ENCODE data around the gene KCNG2.

Gene KCNG2

DNA sequence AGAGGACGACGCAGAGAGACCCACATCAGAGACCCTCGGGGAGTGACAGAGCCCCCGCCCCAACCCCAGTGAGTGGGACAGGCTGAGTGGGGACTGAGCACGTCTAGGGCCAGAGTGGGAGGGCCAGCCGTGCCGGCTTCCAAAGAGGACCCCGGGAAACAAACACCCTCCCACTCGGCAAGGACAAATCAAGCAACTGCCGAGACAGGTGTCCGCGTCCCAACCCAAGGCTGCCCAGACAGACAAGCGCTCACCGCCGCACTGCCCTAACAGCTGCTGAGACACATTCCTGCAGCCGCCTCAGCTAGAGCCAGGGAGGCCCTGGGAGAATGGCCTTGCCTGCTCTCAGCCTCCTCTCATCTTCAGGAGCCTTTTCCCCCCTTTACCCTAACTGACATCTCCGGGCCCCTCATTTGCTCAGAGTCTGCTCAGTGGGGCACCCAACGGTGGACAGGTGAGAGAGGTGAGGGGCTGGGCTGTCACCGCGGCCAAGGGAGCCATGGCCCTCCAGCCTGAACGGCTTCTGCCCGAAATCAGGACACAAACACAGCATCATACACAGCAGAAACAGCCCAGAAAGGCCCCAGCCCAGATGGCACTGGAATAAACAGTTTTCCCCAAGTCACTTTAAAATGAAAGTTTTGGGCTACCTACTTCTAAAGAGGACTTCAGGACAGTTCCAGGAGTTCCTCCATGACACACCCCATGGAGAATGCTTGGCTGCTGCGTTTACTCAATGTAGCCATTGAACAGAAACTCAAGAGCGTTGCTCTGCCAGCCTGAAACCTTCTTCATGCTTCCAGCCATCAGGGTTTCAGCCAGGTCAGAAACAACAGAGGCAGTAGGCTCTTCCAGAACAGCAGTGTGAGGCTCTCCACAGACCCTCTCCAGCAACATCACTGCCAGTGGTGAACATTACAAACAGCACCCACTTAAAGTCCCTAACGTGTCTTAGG lies 130.1 kb downstream of the KCNG2 start:
- no peak for FAIRE-seq

DNA sequence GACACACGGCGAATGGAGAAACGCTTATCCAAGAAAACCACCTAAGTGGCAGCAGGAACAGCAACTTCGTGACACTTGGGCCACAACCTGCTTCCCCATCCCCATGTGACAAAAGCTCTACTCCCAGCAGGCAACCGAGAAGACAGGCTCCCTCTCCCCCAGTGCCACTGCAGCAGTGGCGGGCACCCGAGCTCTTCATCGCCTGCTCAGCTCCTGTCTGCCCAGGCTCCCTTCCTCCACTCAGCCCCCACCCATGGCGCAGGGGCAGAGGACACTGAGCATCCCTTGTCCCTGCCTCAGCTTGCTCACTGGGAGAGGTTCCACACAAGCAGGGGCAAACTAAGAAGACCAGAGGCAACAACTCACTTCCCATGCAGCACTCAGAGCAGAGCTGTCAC lies 130.8 kb downstream of the KCNG2 start:
- FAIRE-seq = no peak

DNA sequence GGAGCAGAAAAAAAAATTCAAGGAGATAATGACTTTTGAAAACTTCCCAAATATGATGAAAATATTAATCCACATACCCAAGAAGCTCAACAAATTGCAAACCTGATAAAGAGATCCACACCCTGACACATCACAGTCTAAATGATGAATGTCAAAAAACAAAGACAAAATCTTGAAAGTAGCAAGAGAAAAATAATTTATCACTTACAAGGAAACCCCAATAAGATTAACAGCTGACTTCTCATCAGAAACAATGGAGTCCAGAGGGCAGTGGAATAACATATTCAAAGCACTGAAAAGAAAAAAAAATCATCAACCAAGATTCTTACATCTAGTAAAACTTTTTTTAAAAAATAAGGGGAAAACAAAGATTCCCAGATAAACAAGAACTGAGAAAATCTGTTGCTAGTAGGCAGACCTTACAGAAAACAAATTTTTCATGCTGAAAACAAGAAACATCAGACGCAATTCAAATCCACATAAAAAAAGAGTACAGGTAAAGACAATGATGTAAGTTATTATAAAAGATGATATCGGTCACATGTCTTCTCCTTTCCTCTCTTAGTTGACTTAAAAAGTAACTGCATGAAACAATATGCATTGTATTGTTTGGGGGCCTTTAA lies 132.4 kb downstream of the KCNG2 start:
- FAIRE-seq = peak; percentile 77

DNA sequence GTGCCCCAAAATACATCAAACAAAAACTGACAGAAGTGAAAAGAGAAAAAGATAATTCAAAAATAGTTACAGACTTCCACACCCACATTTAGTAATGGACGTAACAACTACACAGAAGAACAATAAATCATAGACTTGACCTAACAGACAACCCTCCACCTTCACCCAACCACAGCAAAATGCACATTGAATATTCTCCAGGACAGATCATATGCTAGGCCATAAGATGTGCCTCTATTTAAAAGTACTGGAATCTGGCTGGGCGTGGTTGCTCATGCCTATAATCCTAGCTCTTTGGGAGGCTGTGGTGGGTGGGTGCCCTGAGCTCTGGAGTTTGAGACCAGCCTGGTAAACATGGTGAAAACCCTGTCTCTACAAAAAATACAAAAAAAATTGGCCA lies 133.7 kb downstream of the KCNG2 start:
- FAIRE-seq = no peak

DNA sequence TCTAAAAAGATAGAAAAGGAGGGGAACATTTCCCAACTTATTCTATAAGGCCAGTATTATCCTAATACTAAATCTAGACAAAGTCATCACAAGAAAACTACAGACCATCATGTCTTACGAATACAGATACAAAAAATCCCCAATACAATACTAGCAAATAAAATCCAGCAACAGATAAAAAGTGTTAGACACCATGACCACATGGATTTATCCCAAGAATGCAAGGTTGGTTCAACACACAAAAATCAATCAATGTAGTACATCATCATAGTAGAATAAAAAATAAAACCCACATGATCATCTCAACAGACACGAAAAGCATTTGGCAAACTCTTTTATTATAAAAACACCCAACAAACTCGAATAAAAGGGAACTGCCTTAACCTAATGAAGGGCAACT lies 135.2 kb downstream of the KCNG2 start:
- FAIRE-seq = peak; percentile 36

DNA sequence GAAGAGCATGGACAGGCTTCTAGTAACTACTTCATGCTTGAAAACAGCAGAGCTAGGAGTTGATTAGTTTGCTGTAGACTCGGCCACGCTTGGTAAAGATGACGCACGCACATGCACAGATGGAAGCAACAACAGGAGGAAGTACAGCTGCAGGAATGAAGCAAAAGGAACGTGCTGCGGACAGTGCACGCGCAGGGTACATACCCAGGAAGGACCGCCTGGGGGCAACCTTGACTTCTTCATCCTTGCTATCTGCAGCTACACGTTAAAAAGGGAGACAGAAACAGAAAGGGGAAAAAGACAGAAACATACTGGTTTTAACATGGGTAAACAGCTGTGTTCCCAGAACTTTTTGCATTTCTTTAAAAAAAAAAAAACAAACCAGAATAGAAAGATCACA lies 136.0 kb downstream of the KCNG2 start:
- no peak for FAIRE-seq

DNA sequence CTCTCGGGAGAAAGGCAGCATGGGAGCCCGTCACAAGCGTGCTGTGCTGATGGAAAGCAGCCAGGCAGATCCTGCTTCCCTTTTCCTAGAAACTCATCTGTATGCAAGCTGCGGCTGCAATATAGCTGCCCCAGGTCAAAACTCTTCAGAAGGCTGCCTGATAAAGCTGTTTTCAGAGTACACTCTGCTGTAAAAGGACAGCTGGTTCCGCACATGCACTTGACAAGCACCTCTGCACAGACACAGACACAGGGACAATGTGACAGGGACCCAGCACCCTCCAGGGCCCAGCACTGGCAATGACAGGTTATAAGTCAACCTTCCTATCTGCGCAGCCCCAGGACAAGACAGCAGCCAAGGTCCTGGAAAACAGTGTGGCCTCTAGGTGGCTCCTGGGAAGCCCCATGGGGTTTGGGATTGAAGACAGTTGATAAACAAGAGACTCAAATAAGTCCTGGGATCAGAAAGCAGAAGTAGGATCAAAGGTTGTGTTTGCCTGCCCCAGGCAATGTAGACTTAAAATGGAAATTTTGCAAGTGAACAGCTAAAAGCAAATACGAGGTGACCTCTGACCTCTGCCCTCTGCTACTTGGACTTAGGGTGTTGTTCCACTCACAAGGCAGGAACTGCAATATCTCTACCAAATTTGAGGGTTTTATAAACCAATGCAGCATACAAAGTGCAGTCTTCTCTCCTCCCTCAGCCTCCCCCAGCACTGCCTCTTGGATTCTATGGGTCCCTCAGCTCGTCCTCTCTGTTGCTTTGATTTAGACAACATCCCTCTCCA lies 136.8 kb downstream of the KCNG2 start:
- FAIRE-seq = no peak

DNA sequence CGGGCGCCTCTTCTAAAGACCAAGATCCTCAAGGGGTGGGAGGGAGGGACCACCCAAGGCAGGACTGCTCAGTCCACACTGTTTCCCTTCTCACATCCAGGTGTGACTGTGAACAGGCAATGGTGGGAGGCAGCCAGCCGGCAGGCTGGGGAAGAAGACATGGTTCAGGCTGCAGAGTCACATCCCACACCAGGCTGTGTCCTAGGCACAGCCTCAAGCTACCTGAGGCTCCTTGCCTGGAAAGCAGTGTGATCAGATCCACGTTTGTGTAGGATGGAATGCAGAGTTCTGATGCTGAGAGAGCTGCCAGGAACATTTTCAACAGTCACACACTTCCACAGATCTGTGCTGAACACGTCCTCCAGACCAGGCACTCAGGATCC lies 137.4 kb downstream of the KCNG2 start:
- no peak for FAIRE-seq

DNA sequence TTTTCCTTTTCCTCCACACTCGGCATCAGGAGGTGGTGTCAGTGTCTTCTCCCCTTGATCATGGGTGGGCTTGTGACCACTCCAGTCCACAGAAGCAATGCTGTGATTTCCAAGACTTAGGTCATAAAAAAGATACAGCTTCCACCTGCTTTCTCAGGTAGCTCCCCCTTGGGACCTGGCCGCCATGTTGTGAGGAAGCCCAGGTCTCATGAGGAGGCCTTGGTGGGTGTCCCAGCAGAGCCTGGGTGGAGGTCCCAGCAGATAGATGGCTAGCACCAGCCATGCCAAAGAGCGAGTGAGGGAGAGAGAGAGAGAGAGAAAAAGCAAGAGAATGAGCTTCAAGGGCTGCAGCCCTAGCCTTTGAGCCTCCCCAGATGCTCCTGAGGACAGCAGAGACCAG lies 137.8 kb downstream of the KCNG2 start:
- no peak for FAIRE-seq

DNA sequence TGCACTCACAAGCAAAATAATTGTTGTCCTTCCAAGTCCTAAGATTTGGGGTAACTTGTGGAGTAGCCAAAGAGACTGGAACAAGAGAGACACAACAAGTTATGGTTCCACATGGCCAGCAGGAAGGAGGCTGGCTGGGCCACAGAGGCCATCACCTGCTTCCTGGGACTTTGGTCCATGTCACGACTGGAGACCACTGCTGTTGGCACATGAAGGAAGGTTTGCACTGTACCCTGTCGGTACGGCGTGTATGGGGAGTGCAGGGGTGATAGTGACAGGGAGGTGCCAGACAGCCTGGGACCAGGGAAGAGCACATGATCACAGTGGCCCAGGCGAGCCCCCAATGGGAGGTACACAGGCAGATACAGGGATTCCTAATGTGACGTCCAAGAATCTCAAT lies 138.2 kb downstream of the KCNG2 start:
- FAIRE-seq = no peak

DNA sequence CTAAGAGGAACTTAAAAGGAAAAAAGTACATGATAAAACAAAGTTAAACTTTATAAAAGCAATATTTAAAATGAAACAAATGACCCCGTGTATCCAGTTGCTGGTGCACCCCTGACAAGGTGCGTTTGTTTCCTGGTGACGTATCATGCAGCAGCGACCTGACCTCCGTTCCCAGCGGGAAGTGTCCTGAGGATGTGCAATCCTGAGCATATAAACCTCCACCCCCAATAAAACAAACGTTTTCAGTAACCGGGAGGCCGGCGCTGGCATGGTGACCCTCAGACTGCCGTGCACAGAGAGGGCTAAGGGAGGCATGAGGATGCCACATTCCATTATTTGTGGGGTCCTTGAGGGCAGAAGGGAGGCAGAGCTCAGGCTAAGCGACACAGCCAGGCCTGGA lies 138.9 kb downstream of the KCNG2 start:
- no peak for FAIRE-seq

DNA sequence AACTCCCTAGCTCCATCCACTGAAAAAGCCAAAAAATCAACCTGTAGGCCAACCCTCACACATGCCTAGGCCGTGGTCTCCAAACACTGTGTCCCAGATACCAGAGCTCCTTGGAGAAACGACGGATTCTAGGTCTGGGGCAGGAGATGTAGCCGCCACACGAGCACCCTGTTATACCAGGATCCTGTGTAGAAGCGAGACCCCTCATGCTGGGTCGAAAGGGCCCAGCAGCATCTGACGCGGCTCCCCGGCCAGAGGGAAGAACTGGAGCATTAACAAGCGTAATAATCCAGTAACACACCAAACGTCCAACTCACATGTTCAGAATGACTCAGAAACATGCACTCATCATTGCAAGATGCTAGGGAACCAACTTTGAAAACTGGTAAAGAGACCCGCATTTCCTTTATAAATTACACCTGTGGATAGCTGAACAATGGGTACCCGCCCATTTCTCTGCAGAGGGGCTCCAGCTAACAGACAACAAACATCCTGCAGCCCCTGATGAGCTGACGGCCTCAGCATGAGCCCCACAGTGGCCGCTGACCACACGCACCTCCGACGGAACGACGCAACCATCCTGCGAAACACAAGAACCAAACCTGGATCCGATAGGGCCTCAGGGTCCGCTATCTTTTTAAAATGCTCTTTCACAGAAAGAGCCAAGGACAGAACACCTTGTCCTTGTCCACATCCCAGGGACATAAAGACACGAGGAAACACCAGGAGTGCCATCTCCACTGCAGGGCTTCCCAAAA lies 139.5 kb downstream of the KCNG2 start:
- no peak for FAIRE-seq

DNA sequence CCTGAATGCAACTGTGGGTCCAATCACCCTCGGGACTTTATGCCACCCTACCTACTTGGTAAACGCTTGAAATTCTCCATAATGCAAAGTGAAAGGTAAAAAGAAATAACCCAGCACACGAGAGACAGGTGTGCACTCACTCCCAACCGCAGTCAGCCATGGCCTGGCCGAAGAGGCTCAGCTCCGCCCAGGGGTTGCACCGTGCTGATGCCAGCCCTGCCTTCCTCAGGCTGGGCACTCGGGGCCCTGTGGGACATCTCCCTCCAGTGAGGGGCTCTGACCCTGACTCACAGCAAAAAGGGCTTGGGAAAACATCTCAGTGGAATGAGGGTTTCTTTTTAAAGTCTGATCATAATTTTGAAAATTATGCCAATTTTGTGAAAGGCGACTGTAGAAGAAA lies 140.5 kb downstream of the KCNG2 start:
- no peak for FAIRE-seq

DNA sequence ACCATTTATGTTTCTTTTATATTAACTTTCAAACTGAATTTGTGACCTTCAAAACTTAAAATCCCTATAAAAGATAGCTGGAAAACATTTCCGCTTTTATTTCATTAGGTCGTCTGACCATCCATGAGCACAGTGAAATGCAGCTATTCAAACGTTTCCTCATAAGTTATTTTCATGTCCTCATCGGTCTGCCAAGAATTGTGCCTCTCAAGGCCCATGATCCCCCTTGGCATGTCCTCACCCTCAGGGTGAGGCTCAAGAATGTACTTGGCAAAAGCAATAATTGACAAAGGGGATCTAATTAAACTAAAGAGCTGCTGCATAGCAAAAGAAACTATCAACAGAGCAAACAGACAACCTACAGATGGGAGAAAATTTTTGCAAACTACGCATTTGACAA lies 141.4 kb downstream of the KCNG2 start:
- FAIRE-seq = no peak

DNA sequence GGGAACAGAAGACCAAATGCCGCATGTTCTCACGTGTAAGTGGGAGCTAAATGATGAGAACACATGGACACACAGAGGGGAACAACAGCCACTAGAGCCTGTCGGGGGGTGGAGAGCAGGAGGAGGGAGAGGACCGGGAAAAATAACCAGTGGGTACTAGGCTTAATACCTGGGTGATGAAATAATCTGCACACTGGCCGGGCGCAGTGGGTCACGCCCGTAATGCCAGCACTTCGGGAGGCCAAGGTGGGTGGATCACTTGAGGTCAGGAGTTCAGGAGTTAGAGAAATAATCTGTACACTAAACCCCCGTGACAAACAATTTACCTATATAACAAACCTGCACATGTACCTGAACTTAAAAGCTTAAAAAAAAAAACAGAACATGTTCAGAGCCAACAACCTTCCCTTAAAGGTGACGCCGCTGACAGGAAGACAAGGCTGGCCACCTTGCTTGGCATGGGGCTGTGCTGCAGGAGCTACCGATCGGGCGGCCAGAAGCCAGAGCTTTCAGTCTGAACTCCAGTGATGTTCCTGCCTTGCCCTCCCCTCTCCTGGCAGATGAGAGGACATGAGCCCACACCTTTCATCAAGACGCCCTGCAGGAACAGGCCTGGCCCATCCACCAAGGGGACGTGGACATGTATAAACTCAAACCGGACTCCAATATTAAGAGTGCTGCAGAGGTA lies 142.5 kb downstream of the KCNG2 start:
- FAIRE-seq = no peak

DNA sequence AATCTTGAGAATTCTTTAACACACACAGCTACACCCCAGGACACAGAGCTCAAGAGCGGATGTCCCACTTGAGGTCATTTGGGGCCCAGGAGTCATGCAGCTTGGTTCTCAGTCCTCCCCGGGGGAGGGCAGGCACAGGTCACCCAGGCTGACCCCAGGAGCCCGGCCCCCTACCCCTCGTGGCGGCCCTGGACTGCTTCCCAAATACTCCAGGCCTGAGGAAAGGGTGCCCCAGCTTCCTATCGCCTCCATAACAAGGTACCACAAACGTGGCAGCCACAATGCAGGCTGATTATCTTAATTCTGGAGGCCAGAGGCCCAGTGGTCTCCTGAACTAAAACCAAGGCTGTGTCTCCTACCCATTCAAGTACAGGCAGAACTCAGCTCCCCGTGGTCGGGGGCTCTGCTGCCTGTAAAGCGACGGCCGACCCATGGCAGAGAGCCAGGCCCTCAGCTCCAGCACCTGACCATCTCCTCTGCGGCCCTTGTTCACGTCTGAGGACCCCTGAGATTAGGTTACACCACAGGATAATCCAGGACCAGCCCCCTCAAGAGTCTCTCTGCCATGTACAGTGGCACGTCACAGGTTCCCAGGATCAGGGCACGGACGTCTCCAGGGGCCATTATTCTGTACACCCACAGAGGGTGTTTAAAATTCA lies 143.2 kb downstream of the KCNG2 start:
- FAIRE-seq = no peak

DNA sequence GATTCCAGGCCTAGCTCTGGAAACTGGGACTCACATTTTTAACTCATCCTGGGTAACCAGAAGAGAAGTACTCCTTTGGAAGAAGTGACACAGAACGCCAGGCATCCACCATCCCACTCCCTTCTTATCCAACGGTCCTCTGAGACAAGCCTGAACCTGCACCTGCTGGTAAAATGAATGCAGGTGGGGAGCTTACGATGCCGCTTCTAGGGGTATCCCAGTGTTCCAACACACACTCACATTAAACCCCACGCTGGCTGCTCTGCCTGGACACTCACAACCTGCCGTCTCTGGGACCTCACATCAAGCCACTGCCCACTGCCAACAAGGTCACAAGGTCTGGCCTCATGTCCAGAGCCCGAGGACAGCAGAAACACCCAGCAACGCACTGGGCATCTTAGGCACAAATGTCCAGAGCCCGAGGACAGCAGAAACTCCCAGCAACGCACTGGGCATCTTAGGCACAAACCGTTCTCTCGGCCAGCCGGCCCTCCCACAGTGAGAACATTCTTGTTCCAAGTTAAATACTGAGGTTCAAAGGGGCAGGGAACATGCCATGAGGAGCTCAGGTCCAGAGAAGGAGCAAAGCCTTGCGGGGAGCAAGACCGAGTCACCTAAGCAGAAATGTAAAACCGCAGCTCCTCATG lies 143.9 kb downstream of the KCNG2 start:
- no peak for FAIRE-seq

DNA sequence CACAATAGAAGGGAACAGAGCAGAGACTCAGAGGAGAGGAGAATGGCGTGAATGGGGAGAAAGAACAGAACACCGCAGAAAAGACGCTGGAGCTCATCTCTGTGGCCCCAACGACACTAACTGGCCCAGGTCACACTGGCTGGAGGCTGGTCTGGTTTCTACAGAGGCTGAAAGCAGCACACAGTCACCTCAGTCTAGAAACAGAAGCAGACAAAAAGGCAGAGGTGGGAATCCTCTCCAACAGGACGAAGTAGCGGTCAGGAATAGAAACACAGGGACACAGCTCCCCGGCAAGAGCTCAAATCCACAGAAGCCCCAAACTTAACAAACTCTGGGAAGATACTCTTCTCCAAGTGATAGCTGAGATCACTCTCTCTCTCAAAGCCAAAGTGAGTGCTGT lies 144.5 kb downstream of the KCNG2 start:
- no peak for FAIRE-seq

DNA sequence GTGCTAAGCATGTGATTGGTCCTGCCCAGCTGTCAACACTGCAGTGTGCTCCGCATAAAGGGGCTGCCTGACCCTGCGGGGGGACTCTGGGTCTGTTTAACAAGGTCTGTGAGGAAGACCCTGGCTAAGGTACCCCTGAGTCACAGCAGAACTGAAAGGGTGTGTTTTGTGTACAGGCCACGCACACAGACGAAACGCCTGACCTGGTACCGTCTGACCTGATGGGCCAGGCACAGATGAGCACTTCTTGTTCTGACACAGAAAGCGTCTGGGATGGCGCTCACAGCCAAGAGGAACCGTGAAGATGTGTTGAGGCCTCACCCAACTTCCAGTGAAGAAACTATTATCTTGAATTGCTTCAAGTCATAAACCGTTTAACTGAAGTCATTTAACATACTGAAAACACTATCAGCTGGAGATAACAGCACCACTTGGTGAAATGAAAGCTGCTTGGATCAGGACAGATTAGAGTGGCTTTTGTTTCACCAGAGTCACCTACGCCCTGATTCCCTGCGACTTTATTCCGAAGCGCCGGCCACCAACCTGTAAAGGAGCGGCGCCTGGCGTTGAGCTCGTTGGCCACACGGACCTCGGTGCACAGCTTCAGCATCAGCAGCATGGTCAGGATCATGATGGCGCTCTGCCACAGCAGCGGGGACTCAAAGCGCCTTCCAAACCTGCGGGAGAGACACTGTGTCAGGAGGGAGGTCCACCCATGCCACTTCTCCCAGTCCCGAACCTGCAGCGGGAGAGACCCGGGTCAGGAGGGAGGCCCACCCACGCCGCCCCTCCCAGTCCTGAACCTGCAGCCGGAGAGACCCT lies 145.3 kb downstream of the KCNG2 start:
- FAIRE-seq = no peak

DNA sequence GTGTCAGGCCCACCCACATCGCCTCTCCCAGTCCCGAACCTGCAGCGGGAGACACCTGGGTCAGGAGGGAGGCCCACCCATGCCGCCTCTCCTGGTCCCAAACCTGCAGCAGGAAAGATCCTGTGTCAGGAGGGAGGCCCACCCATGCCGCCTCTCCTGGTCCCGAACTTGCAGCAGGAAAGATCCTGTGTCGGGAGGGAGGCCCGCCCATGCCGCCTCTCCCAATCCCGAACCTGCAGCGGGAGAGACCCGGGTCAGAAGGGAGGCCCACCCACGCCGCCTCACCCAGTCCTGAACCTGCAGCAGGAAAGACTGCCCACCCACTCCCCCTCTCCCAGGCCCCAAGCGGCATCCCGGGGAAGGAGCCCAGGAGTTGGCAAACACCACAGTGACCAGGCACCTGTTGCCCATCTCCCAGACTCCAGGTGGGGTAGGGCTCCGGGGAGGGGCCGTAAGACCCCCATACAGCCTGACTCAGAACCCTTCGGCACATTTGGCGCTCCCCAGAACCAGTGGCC lies 145.9 kb downstream of the KCNG2 start:
- FAIRE-seq = no peak

Data from G401.6 (cell line).